ENCODE data around the gene FPGS. TPM values are rescaled to one million over a fixed set of nuclear protein-coding genes. Genes with fewer than 3 reads are reported as not detected.

FPGS gene
- total RNA-seq, 4 donors from 2014 or later: 42.0 to 230 (median 75.4) TPM

GRCh38 chr9:127786773-127787104 lies 15.9 kb upstream of the FPGS start:
- TF ChIP-seq CTCF (IDR thresholded peaks at IDR 0.05; ENCODE audit: low read depth): no peak

GRCh38 chr9:127788337-127789011 lies 14.2 kb upstream of the FPGS start:
- TF ChIP-seq CTCF (IDR thresholded peaks at IDR 0.05; ENCODE audit: low read depth): no peak

GRCh38 chr9:127789179-127789578 lies 13.5 kb upstream of the FPGS start:
- no peak for TF ChIP-seq CTCF (IDR thresholded peaks at IDR 0.05; ENCODE audit: low read depth)

DNA sequence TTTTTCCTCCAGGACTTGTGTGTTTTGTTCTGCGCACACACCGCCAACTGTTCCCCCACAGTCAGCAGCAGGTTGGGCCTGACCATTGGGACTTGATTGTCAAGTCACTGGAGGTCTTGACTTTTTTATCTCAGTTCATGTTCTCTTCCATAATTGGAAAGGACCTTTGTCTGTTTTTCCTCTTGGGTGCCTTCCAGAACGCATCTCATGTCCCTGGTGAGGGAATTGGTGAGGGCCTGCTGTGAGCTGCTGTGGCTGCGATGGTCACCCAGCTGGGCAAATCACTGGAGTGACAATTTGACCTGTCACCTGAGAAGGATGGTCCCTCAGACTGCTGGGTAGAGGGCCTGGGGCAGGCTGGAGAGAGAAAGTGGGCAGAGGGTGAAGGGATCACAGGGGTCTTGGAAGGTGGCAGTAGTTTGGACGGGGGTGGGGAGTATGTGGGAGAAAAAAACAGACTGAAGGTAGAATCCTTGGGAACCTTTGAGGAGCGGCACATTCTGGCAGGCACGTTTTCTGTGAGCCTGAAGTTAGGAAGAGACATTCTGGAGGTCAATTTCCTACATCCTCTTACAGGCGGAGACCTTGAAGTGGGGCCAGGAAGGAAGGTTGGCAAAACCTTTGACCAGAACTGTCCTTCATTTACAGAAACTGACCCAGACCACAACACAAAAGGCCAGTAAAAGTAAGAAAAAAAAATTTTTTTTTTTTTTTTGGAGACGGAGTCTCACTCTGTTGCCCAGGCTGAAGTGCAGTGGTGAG lies 12.4 kb upstream of the FPGS start:
- no peak for TF ChIP-seq CTCF (IDR thresholded peaks at IDR 0.05; ENCODE audit: low read depth)

DNA sequence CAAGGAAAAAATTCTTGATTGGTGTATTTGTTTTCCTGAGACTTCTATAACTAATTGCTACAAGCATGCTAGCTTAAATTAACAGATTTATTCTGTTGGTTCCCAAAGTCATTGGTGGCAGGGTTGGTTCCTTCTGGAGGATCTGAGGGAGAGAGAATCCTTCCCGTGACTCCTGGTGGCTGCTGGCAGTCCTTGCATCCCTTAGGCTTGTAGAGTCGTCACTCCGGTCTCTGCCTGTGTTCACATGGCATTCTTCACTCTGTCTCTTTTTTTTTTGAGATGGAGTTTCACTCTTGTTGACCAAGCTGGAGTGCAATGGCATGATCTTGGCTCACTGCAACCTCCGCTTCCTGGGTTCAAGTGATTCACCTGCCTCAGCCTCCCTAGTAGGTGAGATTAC lies 11.6 kb upstream of the FPGS start:
- TF ChIP-seq CTCF (IDR thresholded peaks at IDR 0.05; ENCODE audit: low read depth): no peak

GRCh38 chr9:127792417-127793031 lies 10.2 kb upstream of the FPGS start:
- no peak for TF ChIP-seq CTCF (IDR thresholded peaks at IDR 0.05; ENCODE audit: low read depth)

GRCh38 chr9:127793093-127793708 lies 9.5 kb upstream of the FPGS start:
- no peak for TF ChIP-seq CTCF (IDR thresholded peaks at IDR 0.05; ENCODE audit: low read depth)

Data from subcutaneous adipose tissue (tissue), 4 donors.